Ovary (tissue), 9 donors: Measurements from ENCODE around the gene CDCA7L. TPM values are rescaled to one million over a fixed set of nuclear protein-coding genes. Genes with fewer than 3 reads are reported as not detected.

ENCODE experiments used
- DNase-seq, 5 donors: peaks; one replicate each; pipeline ENCODE4 v3.0.0-alpha.2; 2019 to 2020
- H3K27ac ChIP-seq, 2 donors: fragments of 200-600 bp; one replicate each; pipeline versions ENCODE4 v1.5.1 to v1.8.0; 2019 to 2022
- H3K27me3 ChIP-seq: fragments of 200-600 bp; one replicate; pipeline ENCODE4 v1.8.0; 2022
- H3K36me3 ChIP-seq: fragments of 200-600 bp; sonication (generic); one replicate; pipeline ENCODE4 v1.5.1; 2019
- H3K4me1 ChIP-seq: one replicate; pipeline ENCODE4 v1.8.1; 2013; ENCODE audit warnings: mild to moderate bottlenecking, moderate library complexity; ENCODE audit not compliant: insufficient read depth
- H3K4me3 ChIP-seq: fragments of 200-600 bp; sonication (generic); one replicate; pipeline ENCODE4 v1.5.1; 2017
- H3K9me3 ChIP-seq, 2 donors: fragments of 200-600 bp in 1 of 2; sonication (generic) in 1 of 2; one replicate each; pipeline versions ENCODE4 v1.5.1 to v1.8.1; 2013 to 2019; ENCODE audit warnings: mild to moderate bottlenecking in 1 of 2, moderate library complexity in 1 of 2
- CTCF ChIP-seq, 3 donors: fragments of 450-650 bp in 2 of 3; fragments of 200-600 bp in 1 of 3; IDR thresholded peaks; one replicate each; pipeline versions ENCODE4 v1.5.1 to v1.8.0; 2016 to 2022; ENCODE audit warnings: antibody characterized with exemption in 3 of 3, mild to moderate bottlenecking in 1 of 3
- EP300 ChIP-seq: sonication (generic); formaldehyde crosslinking; IDR thresholded peaks from one replicate; pipeline ENCODE4 v1.6.1; 2017; ENCODE audit warnings: antibody characterized with exemption
- POLR2A ChIP-seq: fragments of 450-650 bp; IDR thresholded peaks from one replicate; pipeline ENCODE4 v1.6.1; 2017; ENCODE audit warnings: antibody characterized with exemption, mild to moderate bottlenecking, moderate library complexity
- WGBS, 3 donors: extraction: QIAGEN DNeasy Blood & Tissue Kit in 1 of 3; methylation state at CpG; one replicate each; pipeline versions ENCODE4 v1.1.5 to v1.1.7; 2013 to 2017; 5-methylcytosine and 5-hydroxymethylcytosine counted together
- intact Hi-C, 4 donors: fragments of 100-400 bp; cut with DNase I; formaldehyde crosslinking; loops; one replicate each; pipeline versions ENCODE4 v1.11.0 to v1.15.1; 2022 to 2023
- polyA plus RNA-seq, 2 donors: library from polyadenylated mRNA; stranded (reverse); fragments of 200-250 nt in 1 of 2; fragments of 350-450 nt in 1 of 2; fragmentation: Illumina TruSeq in 1 of 2; extraction: RNeasy Lipid Tissue Mini Kit (QIAGEN cat#74804) in 1 of 2; gene quantifications; one replicate each; pipeline ENCODE4 v1.2.3, GENCODE V29; 2013 to 2014
- total RNA-seq, 7 donors: library from RNA; depleted of rRNA in 2 of 7; stranded (reverse); fragments of >200 nt in 2 of 7; fragmentation: NEBNext Ultra II Directional in 3 of 7; extraction: Animal tissue kit (Norgen Biotek cat#: 25700) in 3 of 7; gene quantifications; one replicate each; pipeline versions ENCODE4 v1.1.0 to v1.2.4, GENCODE V29; 2016 to 2023
- donor health status: DM: no; HTN: no; CAD: no; lungs with moderate emphysema.
- donor health status: DM: no; HTN: no; CAD: no.
- donor health status: Bipolar disorder and iron deficiency.
- donor health status: DM: yes; HTN: yes; CAD: no.
- donor health status: DM: no; HTN: no; CAD: no.
- donor health status: DM: yes; HTN: yes; CAD: no.

CDCA7L gene
- total and polyA plus RNA-seq, 9 donors, result 16.8 to 35.1 (median 26.8) TPM

GRCh38 chr7:21943436-21943835, 2.3 kb downstream of the CDCA7L start:
- H3K9me3 ChIP-seq, result no peaks in the 10 kb centered on the region
- 94 to 95% (median 94%) methylated on average over 5 of the region's 5 CpGs for WGBS, 3 donors
- TF ChIP-seq POLR2A (no peak), CTCF (IDR thresholded peaks at IDR 0.05) (no peak), EP300 (no peak)
- H3K4me1 ChIP-seq, result peaks cover 1% of the 10 kb centered on the region
- no peaks in the 10 kb centered on the region for H3K27me3 ChIP-seq
- no peak for DNase-seq
- intact Hi-C loops, result no loop called here
- no peaks in the 10 kb centered on the region for H3K36me3 ChIP-seq
- no peak overlapping the region for H3K4me3 ChIP-seq
- H3K27ac ChIP-seq, result no peak overlapping the region

GRCh38 chr7:21942955-21943354, 2.7 kb downstream of the CDCA7L start:
- H3K4me3 ChIP-seq, result no peak overlapping the region
- WGBS, 3 donors, result 83 to 88% (median 87%) methylated on average over 6 of the region's 6 CpGs
- no peaks in the 10 kb centered on the region for H3K27me3 ChIP-seq
- peaks cover 1% of the 10 kb centered on the region for H3K4me1 ChIP-seq
- no peaks in the 10 kb centered on the region for H3K9me3 ChIP-seq
- DNase-seq, result no peak
- intact Hi-C loops, result no loop called here
- no peaks in the 10 kb centered on the region for H3K36me3 ChIP-seq
- TF ChIP-seq POLR2A (no peak), EP300 (no peak), CTCF (IDR thresholded peaks at IDR 0.05) (no peak)
- H3K27ac ChIP-seq, result no peak overlapping the region

GRCh38 chr7:21941611-21942141, 4.0 kb downstream of the CDCA7L start:
- Histone ChIP-seq H3K4me3 (no peak overlapping the region), H3K27me3 (no peaks in the 10 kb centered on the region), H3K9me3 (no peaks in the 10 kb centered on the region), H3K27ac (no peak overlapping the region), H3K36me3 (no peaks in the 10 kb centered on the region), H3K4me1 (peaks cover 1% of the 10 kb centered on the region)
- no peak for TF ChIP-seq POLR2A
- TF ChIP-seq EP300, result no peak
- TF ChIP-seq CTCF (IDR thresholded peaks at IDR 0.05), result no peak
- intact Hi-C loops, result no loop called here
- 65 to 76% (median 73%) methylated on average over 3 of the region's 3 CpGs for WGBS, 3 donors
- no peak for DNase-seq

GRCh38 chr7:21939858-21940372, 5.8 kb downstream of the CDCA7L start:
- Histone ChIP-seq H3K4me1 (peaks cover 1% of the 10 kb centered on the region), H3K27ac (no peak overlapping the region), H3K36me3 (no peaks in the 10 kb centered on the region), H3K27me3 (no peaks in the 10 kb centered on the region), H3K9me3 (no peaks in the 10 kb centered on the region), H3K4me3 (no peak overlapping the region)
- no peak for DNase-seq
- WGBS, 3 donors, result 94 to 97% (median 95%) methylated on average over 3 of the region's 3 CpGs
- TF ChIP-seq CTCF (IDR thresholded peaks at IDR 0.05) (no peak), POLR2A (no peak), EP300 (no peak)
- intact Hi-C loops, result no loop called here
